HG03095 (cell line): ENCODE data around the gene BCORL1.
A peak's percentile ranks its signal among the peaks of the same experiment; 100 is the strongest.

Source experiments
- ATAC-seq: cut with Tn5 transposase; IDR thresholded peaks from one replicate; pipeline ENCODE4 v1.9.1; 2021; ENCODE audit warnings: moderate library complexity; ENCODE audit not compliant: unreplicated experiment

The BCORL1 gene, protein sequence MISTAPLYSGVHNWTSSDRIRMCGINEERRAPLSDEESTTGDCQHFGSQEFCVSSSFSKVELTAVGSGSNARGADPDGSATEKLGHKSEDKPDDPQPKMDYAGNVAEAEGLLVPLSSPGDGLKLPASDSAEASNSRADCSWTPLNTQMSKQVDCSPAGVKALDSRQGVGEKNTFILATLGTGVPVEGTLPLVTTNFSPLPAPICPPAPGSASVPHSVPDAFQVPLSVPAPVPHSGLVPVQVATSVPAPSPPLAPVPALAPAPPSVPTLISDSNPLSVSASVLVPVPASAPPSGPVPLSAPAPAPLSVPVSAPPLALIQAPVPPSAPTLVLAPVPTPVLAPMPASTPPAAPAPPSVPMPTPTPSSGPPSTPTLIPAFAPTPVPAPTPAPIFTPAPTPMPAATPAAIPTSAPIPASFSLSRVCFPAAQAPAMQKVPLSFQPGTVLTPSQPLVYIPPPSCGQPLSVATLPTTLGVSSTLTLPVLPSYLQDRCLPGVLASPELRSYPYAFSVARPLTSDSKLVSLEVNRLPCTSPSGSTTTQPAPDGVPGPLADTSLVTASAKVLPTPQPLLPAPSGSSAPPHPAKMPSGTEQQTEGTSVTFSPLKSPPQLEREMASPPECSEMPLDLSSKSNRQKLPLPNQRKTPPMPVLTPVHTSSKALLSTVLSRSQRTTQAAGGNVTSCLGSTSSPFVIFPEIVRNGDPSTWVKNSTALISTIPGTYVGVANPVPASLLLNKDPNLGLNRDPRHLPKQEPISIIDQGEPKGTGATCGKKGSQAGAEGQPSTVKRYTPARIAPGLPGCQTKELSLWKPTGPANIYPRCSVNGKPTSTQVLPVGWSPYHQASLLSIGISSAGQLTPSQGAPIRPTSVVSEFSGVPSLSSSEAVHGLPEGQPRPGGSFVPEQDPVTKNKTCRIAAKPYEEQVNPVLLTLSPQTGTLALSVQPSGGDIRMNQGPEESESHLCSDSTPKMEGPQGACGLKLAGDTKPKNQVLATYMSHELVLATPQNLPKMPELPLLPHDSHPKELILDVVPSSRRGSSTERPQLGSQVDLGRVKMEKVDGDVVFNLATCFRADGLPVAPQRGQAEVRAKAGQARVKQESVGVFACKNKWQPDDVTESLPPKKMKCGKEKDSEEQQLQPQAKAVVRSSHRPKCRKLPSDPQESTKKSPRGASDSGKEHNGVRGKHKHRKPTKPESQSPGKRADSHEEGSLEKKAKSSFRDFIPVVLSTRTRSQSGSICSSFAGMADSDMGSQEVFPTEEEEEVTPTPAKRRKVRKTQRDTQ (N-terminal part only)

GRCh38 chrX:129982300-129983251 is at the start of gene BCORL1:
Gene BCORL1 (plus strand): TSS chrX:129982635. CDS start chrX:130005232, 22,597 bp downstream.
- peak; percentile 91 for ATAC-seq

- peak; percentile 22 for ATAC-seq
These were observed 49.6 kb upstream of the BCORL1 start for GRCh38 chrX:129932821-129933321.

- no peak for ATAC-seq
These were observed 48.7 kb upstream of the BCORL1 start for GRCh38 chrX:129933700-129934099.

- no peak for ATAC-seq
These were observed 48.0 kb upstream of the BCORL1 start for GRCh38 chrX:129934461-129934860.

DNA sequence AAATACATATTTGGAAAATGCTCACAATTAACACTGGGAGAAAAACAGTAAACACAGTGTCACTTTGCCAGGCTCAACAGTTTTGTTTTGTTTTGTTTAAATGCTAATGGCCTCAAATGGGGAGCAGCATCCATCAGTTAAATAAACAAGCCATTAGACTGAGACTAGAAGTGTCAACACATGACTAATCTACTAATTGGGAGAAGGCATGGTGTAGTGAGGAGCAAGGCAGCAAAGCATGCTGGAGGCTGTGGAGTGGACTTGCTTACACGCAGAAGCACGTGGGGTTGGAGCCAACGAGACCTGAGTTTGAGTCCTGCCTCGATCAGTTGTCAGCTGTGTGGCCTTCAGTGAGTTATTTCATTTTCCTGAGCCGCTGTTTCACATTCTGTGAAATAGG is 47.5 kb upstream of the BCORL1 start:
- no peak for ATAC-seq

DNA sequence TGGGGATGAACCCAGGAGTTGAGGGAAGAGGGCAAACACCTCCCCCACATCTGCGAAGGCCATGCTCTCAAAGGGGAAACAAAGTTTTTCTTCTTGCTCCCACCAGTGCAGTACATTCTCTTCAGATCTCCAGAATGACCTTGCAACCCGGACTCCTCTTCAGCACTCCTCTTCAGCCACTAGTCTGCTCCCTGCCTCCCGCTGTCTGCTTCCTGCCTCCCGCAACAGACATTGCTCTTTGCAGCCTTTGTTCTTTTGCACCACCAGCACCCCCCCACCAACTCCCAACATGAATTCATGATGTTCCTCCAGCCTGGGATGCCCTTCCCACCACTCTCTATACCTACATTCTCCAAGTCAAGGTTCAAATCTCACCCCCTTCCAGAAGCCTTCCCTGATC is 44.4 kb upstream of the BCORL1 start:
- no peak for ATAC-seq

DNA sequence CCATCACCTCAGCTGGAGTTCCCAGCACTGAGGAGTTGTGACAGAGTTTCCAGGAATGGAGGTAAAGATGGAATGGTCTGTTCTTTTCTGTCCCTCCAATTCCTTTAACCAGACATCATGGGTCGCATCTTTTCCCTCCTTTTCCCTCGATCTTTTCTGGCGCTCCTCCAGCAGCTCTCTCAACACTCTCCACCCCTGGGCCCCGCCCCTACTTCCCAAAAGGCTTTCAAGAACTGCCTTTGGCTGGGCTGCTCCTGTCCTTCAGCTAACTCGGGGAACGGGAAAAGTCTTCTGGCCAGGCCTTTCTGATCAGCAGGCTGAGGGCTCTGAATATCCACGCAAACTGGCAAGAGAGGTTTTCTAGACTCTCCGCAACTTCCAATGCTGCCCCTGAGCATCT is 42.4 kb upstream of the BCORL1 start:
- no peak for ATAC-seq

GRCh38 chrX:129940721-129941120 is 41.7 kb upstream of the BCORL1 start:
- ATAC-seq = no peak

DNA sequence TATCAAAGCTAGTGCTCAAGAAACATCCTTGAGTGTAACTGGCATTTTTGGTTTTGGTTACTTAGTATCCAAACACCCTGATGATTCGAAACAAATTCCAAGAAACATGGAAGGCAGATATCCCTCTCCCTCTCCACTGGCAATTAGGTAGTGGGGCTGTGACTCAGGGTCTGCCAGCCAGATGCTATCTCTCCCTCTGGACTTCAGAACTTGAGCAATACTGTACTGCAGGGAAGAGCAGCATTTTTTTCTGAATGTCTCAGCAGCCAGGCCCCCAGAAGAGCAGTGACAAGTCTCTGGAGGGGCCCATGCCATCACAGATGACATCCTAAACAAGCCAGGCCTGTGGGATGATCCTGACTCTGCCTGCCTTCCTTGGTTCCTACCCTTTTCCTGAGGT is 37.3 kb upstream of the BCORL1 start:
- ATAC-seq = no peak

DNA sequence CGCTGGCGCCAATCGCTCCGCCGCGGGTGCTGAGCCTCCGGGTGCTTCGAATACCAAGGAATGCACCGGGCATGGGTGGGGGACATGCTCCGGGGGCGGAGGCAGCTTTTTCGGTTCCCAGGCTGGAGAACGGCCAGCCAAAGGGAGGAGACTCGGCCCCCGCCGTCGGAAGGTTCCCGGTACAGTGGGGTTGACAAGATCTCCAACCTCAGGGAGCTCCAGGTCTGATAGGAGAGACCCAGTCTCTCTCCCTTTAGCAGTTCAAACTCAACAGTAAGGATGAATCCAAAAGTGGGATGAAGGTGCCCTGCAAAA is 29.1 kb upstream of the BCORL1 start:
- ATAC-seq = no peak

DNA sequence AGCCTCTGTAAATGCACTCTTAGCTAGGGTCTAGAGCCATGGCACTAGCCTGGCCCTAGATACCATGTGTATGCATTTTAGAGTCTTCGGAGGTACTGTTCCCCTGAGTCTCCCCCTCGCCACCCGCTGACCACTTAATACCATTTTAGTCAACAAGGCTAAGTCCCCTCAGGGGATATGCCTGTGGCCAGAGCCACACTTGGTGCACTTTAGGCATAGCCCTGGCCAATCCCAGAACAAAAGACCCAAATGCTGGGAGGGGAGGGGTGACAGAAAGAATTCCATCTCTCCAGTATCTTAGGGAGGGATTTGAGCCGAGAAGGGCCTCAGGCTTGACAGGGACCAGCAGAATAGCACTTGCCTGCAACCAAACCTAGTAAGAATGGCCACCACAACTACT is 28.6 kb upstream of the BCORL1 start:
- ATAC-seq = no peak

- no peak for ATAC-seq
These were observed 27.6 kb upstream of the BCORL1 start for GRCh38 chrX:129954804-129955203.

- ATAC-seq = no peak
These were observed 26.8 kb upstream of the BCORL1 start for GRCh38 chrX:129955682-129956081.

GRCh38 chrX:129956145-129956544 is 26.3 kb upstream of the BCORL1 start:
- ATAC-seq = no peak

GRCh38 chrX:129956765-129957164 is 25.7 kb upstream of the BCORL1 start:
- ATAC-seq = no peak

DNA sequence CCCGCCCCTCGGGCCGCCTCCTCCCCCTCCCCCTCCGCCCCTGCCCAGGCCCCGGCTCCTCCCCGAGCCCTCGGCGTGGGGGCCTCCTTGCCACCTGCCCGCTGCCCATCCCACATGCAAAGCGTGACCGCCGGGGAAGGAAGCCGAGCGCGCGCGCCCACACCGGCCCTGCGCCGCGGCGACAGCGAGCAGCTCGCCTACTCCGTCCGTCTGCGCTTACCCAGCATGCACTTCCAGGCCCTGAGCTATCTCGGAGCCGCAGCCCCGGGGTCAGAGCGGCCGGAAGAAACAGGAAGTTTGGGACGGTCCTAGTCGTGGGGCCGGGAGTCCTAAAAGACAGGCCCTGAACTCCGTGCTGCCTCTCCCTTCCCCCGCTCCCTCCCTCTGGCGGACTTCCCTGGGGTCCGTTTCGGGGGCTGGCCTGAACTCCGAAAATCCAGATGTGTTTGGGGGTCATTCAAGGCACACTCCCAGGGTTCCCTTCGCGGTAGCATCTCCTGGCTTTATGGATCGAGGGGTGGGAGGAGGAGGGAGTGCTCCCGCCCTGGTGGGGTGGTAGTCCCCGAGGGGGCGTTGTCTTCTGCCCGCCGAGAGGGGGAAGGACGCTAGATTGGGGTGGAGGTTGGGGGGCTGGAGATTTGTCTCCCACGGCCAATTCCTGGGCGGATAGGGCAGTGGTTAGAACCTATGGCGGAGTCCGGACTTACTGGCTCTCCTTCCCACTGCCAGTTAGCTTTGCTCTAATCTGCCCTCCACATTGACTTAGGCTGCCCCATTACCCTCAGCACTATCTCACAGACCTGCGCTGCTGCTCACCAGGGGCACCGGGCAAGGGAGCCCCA is 25.0 kb upstream of the BCORL1 start:
- ATAC-seq = peak; percentile 66

DNA sequence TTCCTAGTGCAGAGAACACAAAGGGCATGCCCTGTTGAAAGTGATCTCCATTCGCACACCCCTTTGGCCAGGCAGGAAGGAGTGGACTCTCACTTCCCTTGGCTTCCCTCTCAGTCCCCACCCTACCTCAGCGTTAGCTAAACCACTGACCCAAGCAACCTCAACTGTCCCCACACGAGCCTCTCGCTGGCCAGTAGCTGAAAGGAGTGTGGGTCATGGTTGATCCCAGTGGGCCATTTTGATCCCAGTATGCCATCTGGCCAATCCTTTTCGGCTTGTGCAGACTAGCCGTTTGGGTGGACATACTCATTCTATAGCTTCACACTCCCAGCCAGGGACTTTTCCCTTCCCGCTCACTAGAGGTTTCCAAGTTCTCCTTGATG is 24.4 kb upstream of the BCORL1 start:
- no peak for ATAC-seq

DNA sequence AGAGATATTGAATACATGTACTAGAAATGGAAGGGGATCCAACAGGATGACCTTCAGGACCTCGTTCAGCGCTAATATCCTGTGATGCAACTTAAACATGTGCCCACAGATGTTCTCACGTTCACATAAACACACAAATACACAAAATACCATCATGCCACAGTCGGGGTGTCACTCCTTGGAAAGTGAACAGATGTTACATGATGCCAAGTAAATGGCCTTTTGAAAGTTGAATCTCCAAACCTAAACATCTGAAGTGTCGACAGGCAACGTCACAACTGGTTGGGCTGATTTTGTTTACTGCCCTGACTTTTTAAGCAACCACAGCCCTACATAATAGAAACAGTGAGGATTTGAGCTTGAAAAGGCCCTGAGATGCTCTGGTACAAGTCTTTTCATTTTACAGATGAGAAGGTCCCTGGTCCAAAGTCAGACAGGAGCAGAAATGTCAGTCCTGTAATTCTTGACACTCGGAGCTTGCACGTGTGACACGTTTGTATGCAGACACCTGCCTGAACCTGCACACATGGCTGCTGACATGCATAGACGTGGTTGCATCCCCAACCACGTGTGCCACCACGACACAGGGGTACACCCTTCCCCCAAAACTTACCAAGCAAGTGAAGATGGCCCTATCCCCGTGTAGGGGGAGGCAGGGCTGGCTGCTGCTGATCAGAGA is 23.5 kb upstream of the BCORL1 start:
- no peak for ATAC-seq

DNA sequence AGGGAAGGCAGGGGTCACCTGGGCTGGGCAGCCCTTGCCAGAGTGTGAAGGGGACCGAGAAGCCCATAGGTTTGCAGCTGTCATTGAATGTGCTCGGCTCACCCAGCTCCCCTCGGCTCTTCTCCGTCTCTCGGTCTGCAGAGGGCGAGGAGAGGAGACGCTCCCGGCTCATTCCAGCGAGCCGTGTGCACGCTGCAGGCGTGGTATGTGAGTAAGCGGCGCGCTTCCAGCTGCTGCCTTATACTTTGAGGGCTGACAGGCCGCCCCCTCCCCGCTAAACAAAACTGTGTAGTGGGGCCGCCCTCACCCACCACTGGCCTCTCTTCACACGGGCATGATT is 23.0 kb upstream of the BCORL1 start:
- no peak for ATAC-seq
